Pancreas (tissue), 10 donors: Measurements from ENCODE around the gene BICD2. TPM values are rescaled to one million over a fixed set of nuclear protein-coding genes. Genes with fewer than 3 reads are reported as not detected.

Source experiments
- ATAC-seq, 4 donors: fragments of 200-7000 bp; cut with Tn5 transposase; one replicate each; pipeline versions ENCODE4 v1.8.0 to v1.9.1; 2020; ENCODE audit warnings: mild to moderate bottlenecking in 4 of 4, moderate library complexity in 4 of 4
- DNase-seq, 6 donors: peaks; one replicate each; pipeline ENCODE4 v3.0.0-alpha.2; 2020
- FAIRE-seq: peaks from 2 replicates; lab custom pipeline; 2012; peaks lifted over from hg19 to GRCh38; lab: Jason Lieb, UNC
- H3K27ac ChIP-seq, 4 donors: fragments of 200-600 bp; sonication (generic); 1 replicate in 3 of 4; 2 replicates in 1 of 4; pipeline versions ENCODE4 v1.5.0 to v1.8.0; 2020
- H3K27me3 ChIP-seq, 4 donors: fragments of 200-600 bp; one replicate each; pipeline ENCODE4 v1.8.0; 2021
- H3K36me3 ChIP-seq, 3 donors: fragments of 200-600 bp; sonication (generic) in 1 of 3; one replicate each; pipeline versions ENCODE4 v1.5.0 to v1.8.0; 2020 to 2021
- H3K4me1 ChIP-seq, 3 donors: fragments of 200-600 bp; one replicate each; pipeline ENCODE4 v1.8.0; 2021
- H3K4me3 ChIP-seq, 4 donors: fragments of 200-600 bp; sonication (generic) in 2 of 4; one replicate each; pipeline versions ENCODE4 v1.5.0 to v1.8.0; 2020 to 2021
- H3K9me3 ChIP-seq, 4 donors: fragments of 200-600 bp; one replicate each; pipeline ENCODE4 v1.8.0; 2021
- WGBS, 2 donors: extraction: QIAGEN DNeasy Blood & Tissue Kit; methylation state at CpG; one replicate each; pipeline ENCODE4 v1.1.7; 2013; 5-methylcytosine and 5-hydroxymethylcytosine counted together
- intact Hi-C, 3 donors: fragments of 100-400 bp; cut with DNase I; formaldehyde crosslinking; loops; one replicate each; pipeline versions ENCODE4 v1.11.1 to v1.14.2; 2022
- polyA plus RNA-seq, 2 donors: library from polyadenylated mRNA; stranded (reverse); fragments of 200-250 nt; gene quantifications; one replicate each; pipeline ENCODE4 v1.2.3, GENCODE V29; 2013
- total RNA-seq, 6 donors: library from RNA; stranded (reverse); fragmentation: NEBNext Ultra II Directional in 4 of 6; extraction: Animal tissue kit (Norgen Biotek cat#: 25700) in 4 of 6; gene quantifications; one replicate each; pipeline versions ENCODE4 v1.2.1 to v1.2.4, GENCODE V29; 2021 to 2023
- TF ChIP-seq, protein P1 (sequence below), 4 donors: fragments of 200-600 bp; sonication (generic) in 3 of 4; IDR thresholded peaks; one replicate each; pipeline versions ENCODE4 v1.5.0 to v1.8.0; 2021; ENCODE audit warnings: antibody characterized with exemption in 4 of 4
- donor health status: healthy with polysubstance abuse.
- donor health status: DM: no; HTN: no; CAD: no; lungs with moderate emphysema.
- donor health status: DM: no; HTN: no; CAD: no.
- donor health status: control.
- donor health status: control.
- donor health status: Bipolar disorder and iron deficiency.
- donor health status: DM: yes; HTN: yes; CAD: no.
- donor health status: DM: no; HTN: no; CAD: no.
- donor health status: DM: no; HTN: no; CAD: no.
- donor health status: DM: yes; HTN: yes; CAD: no.

BICD2 gene
- total and polyA plus RNA-seq, 8 donors = 4.9 to 13.2 (median 6.2) TPM

- WGBS, 2 donors = 56 to 61% methylated on average over 1 of the region's 1 CpG
- no peaks in the 10 kb centered on the region for H3K9me3 ChIP-seq
- H3K27ac ChIP-seq = no peak overlapping the region
- no peaks in the 10 kb centered on the region for H3K4me1 ChIP-seq
- no peak overlapping the region for H3K4me3 ChIP-seq
- no peaks in the 10 kb centered on the region for H3K27me3 ChIP-seq
- intact Hi-C loops = no loop called here
- no peak for ATAC-seq
- no peaks in the 10 kb centered on the region for H3K36me3 ChIP-seq
- FAIRE-seq = no peak
- no peak for DNase-seq
- TF ChIP-seq, protein P1, sequence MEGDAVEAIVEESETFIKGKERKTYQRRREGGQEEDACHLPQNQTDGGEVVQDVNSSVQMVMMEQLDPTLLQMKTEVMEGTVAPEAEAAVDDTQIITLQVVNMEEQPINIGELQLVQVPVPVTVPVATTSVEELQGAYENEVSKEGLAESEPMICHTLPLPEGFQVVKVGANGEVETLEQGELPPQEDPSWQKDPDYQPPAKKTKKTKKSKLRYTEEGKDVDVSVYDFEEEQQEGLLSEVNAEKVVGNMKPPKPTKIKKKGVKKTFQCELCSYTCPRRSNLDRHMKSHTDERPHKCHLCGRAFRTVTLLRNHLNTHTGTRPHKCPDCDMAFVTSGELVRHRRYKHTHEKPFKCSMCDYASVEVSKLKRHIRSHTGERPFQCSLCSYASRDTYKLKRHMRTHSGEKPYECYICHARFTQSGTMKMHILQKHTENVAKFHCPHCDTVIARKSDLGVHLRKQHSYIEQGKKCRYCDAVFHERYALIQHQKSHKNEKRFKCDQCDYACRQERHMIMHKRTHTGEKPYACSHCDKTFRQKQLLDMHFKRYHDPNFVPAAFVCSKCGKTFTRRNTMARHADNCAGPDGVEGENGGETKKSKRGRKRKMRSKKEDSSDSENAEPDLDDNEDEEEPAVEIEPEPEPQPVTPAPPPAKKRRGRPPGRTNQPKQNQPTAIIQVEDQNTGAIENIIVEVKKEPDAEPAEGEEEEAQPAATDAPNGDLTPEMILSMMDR (IDR thresholded peaks at IDR 0.05) = no peak
Observed at GRCh38 chr9:92696619-92697018, 68.0 kb downstream of the BICD2 start.

- TF ChIP-seq, protein P1 (IDR thresholded peaks at IDR 0.05) = no peak
- H3K9me3 ChIP-seq = no peaks in the 10 kb centered on the region
- no peaks in the 10 kb centered on the region for H3K36me3 ChIP-seq
- WGBS, 2 donors = 51 to 66% methylated on average over 3 of the region's 3 CpGs
- H3K27ac ChIP-seq = no peak overlapping the region
- DNase-seq (no peak), FAIRE-seq (no peak), ATAC-seq (no peak)
- no peaks in the 10 kb centered on the region for H3K27me3 ChIP-seq
- H3K4me3 ChIP-seq = no peak overlapping the region
- intact Hi-C loops = no loop called here
- no peaks in the 10 kb centered on the region for H3K4me1 ChIP-seq
Observed at GRCh38 chr9:92686954-92687353, 77.7 kb downstream of the BICD2 start.

- no peaks in the 10 kb centered on the region for H3K4me1 ChIP-seq
- no peak for DNase-seq
- no peaks in the 10 kb centered on the region for H3K9me3 ChIP-seq
- H3K36me3 ChIP-seq = no peaks in the 10 kb centered on the region
- no peak overlapping the region for H3K27ac ChIP-seq
- WGBS, 2 donors = 84 to 88% methylated on average over 5 of the region's 5 CpGs
- intact Hi-C loops = no loop called here
- FAIRE-seq = no peak
- TF ChIP-seq, protein P1 (IDR thresholded peaks at IDR 0.05) = no peak
- no peak for ATAC-seq
- no peak overlapping the region for H3K4me3 ChIP-seq
- no peaks in the 10 kb centered on the region for H3K27me3 ChIP-seq
Observed at GRCh38 chr9:92685022-92685421, 79.6 kb downstream of the BICD2 start.

- intact Hi-C loops = no loop called here
Observed at GRCh38 chr9:92682269-92682668, 82.4 kb downstream of the BICD2 start.

More at GRCh38 chr9:92682269-92682668, 82.4 kb downstream of the BICD2 start:
- H3K4me3 ChIP-seq = no peak overlapping the region
- H3K27me3 ChIP-seq = no peaks in the 10 kb centered on the region
- no peaks in the 10 kb centered on the region for H3K9me3 ChIP-seq
- H3K36me3 ChIP-seq = no peaks in the 10 kb centered on the region
- FAIRE-seq (no peak), ATAC-seq (no peak), DNase-seq (no peak)
- TF ChIP-seq, protein P1 (IDR thresholded peaks at IDR 0.05) = no peak
- no peak overlapping the region for H3K27ac ChIP-seq
- H3K4me1 ChIP-seq = no peaks in the 10 kb centered on the region
- 91 to 98% methylated on average over 6 to 8 of the region's 8 CpGs for WGBS, 2 donors
